Stomach (tissue), 4 donors: ENCODE data around the gene NFIX.

Source experiments
- EP300 ChIP-seq: sonication (generic); formaldehyde crosslinking; IDR thresholded peaks from one replicate; pipeline ENCODE4 v1.6.1; 2017; ENCODE audit warnings: antibody characterized with exemption
- TF ChIP-seq, protein P1 (sequence below), 7 experiments: fragments of 450-650 bp in 4 of 7; fragments of 200-600 bp in 3 of 7; sonication (generic) in 3 of 7; IDR thresholded peaks; one replicate each; pipeline ENCODE4 v1.5.1; 2016 to 2019; ENCODE audit warnings: antibody characterized with exemption in 7 of 7, control low read depth in 2 of 7, mild to moderate bottlenecking in 1 of 7

- TF ChIP-seq, protein P1, sequence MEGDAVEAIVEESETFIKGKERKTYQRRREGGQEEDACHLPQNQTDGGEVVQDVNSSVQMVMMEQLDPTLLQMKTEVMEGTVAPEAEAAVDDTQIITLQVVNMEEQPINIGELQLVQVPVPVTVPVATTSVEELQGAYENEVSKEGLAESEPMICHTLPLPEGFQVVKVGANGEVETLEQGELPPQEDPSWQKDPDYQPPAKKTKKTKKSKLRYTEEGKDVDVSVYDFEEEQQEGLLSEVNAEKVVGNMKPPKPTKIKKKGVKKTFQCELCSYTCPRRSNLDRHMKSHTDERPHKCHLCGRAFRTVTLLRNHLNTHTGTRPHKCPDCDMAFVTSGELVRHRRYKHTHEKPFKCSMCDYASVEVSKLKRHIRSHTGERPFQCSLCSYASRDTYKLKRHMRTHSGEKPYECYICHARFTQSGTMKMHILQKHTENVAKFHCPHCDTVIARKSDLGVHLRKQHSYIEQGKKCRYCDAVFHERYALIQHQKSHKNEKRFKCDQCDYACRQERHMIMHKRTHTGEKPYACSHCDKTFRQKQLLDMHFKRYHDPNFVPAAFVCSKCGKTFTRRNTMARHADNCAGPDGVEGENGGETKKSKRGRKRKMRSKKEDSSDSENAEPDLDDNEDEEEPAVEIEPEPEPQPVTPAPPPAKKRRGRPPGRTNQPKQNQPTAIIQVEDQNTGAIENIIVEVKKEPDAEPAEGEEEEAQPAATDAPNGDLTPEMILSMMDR (IDR thresholded peaks at IDR 0.05) = no peak
- no peak for TF ChIP-seq EP300
Measured at GRCh38 chr19:13091400-13092157, 96.3 kb downstream of the NFIX start.
